Body of pancreas (tissue), 4 donors: Measurements from ENCODE around the gene SCNN1A. TPM values are rescaled to one million over a fixed set of nuclear protein-coding genes. Genes with fewer than 3 reads are reported as not detected.

Experiments
- ATAC-seq: fragments of 150-250 bp; one replicate; pipeline ENCODE4 v1.9.1; 2016
- DNase-seq, 4 donors: peaks; one replicate each; pipeline ENCODE4 v3.0.0-alpha.2; 2019
- H3K27ac ChIP-seq, 4 donors: fragments of 200-600 bp; sonication (generic); 1 replicate in 3 of 4; 2 replicates in 1 of 4; pipeline versions ENCODE4 v1.5.1 to v1.6.1; 2016 to 2019; ENCODE audit warnings: mild to moderate bottlenecking in 1 of 4, mixed read lengths in 1 of 4, moderate library complexity in 1 of 4
- H3K27me3 ChIP-seq, 2 donors: fragments of 200-600 bp; sonication (generic); one replicate each; pipeline ENCODE4 v1.6.0; 2016; ENCODE audit warnings: mild to moderate bottlenecking in 1 of 2
- H3K36me3 ChIP-seq, 2 donors: fragments of 200-600 bp; sonication (generic); replicated peaks in 1 of 2; 2 replicates each; pipeline ENCODE4 v1.5.1; 2016; ENCODE audit warnings: low read depth in 2 of 2; ENCODE audit not compliant: insufficient read depth in 1 of 2
- H3K4me1 ChIP-seq: fragments of 200-600 bp; sonication (generic); one replicate; pipeline ENCODE4 v1.6.0; 2016
- H3K4me3 ChIP-seq, 2 donors: fragments of 200-600 bp; sonication (generic); 1 replicate in 1 of 2; 2 replicates in 1 of 2; pipeline ENCODE4 v1.5.1; 2016 to 2019
- H3K9me3 ChIP-seq, 3 donors: fragments of 200-600 bp; sonication (generic); 1 replicate in 2 of 3; 2 replicates in 1 of 3; pipeline ENCODE4 v1.5.1; 2016
- CTCF ChIP-seq, 7 experiments: fragments of 450-650 bp in 4 of 7; fragments of 200-600 bp in 3 of 7; sonication (generic) in 3 of 7; IDR thresholded peaks; one replicate each; pipeline ENCODE4 v1.5.1; 2016 to 2019; ENCODE audit warnings: antibody characterized with exemption in 7 of 7
- POLR2A ChIP-seq, 3 donors: fragments of 450-650 bp; IDR thresholded peaks; one replicate each; pipeline ENCODE4 v1.6.1; 2016; ENCODE audit warnings: antibody characterized with exemption in 3 of 3, mild to moderate bottlenecking in 2 of 3
- WGBS, 2 donors: methylation state at CpG; one replicate each; pipeline ENCODE4 v1.1.5; 2017; 5-methylcytosine and 5-hydroxymethylcytosine counted together
- intact Hi-C: fragments of 100-400 bp; cut with DNase I; formaldehyde crosslinking; loops from one replicate; pipeline ENCODE4 v1.15.1; 2023
- total RNA-seq, 2 donors: library from RNA; depleted of rRNA; stranded (reverse); fragments of >200 nt; gene quantifications; one replicate each; pipeline ENCODE4 v1.1.0, GENCODE V29; 2016

Gene SCNN1A
- total RNA-seq, 2 donors from 2014 or later = 62.5 to 112 TPM

- H3K4me1 ChIP-seq = peaks cover 61% of the 10 kb centered on the region
- no peak for DNase-seq
- intact Hi-C loops = no loop called here
- no peak overlapping the region for H3K4me3 ChIP-seq
- WGBS, 2 donors = 49 to 76% methylated on average over 5 of the region's 5 CpGs
- no peak for ATAC-seq
- H3K27me3 ChIP-seq = no peaks in the 10 kb centered on the region
- no peak for TF ChIP-seq CTCF (IDR thresholded peaks at IDR 0.05)
- TF ChIP-seq POLR2A (IDR thresholded peaks at IDR 0.05) = no peak
- peak overlapping the region in 2 of 4 donors; percentile 97 to 98 for H3K27ac ChIP-seq
- H3K36me3 ChIP-seq = no peaks in the 10 kb centered on the region
- no peaks in the 10 kb centered on the region for H3K9me3 ChIP-seq
Measured at GRCh38 chr12:6343518-6343917, 31.8 kb downstream of the SCNN1A start.

- H3K9me3 ChIP-seq = no peaks in the 10 kb centered on the region
- TF ChIP-seq CTCF (IDR thresholded peaks at IDR 0.05) (no peak), POLR2A (IDR thresholded peaks at IDR 0.05) (no peak)
- DNase-seq (no peak), ATAC-seq (no peak)
- intact Hi-C loops = no loop called here
- H3K36me3 ChIP-seq = no peaks in the 10 kb centered on the region
- peak overlapping the region; percentile 88 to 98 (median 94) for H3K27ac ChIP-seq
- WGBS, 2 donors = 28 to 29% methylated on average over 7 of the region's 7 CpGs
- H3K27me3 ChIP-seq = no peaks in the 10 kb centered on the region
- no peak overlapping the region for H3K4me3 ChIP-seq
- peaks cover 62% of the 10 kb centered on the region for H3K4me1 ChIP-seq
Measured at GRCh38 chr12:6342140-6342889, 33.0 kb downstream of the SCNN1A start.

GRCh38 chr12:6341417-6342139 lies 33.8 kb downstream of the SCNN1A start, which contains the start of gene TNFRSF1A:
TSS of gene TNFRSF1A (minus strand) at chr12:6342076. CDS start at chr12:6341814, 262 bp downstream.
- Histone ChIP-seq H3K4me3 (peak within 1 kb of the TSS; percentile 68 to 90), H3K4me1 (peaks cover 62% of the 10 kb centered on the region), H3K27me3 (no peaks in the 10 kb centered on the region), H3K36me3 (no peaks in the 10 kb centered on the region), H3K27ac (peak within 1 kb of the TSS; percentile 88 to 98 (median 94)), H3K9me3 (no peaks in the 10 kb centered on the region)
- TF ChIP-seq CTCF (IDR thresholded peaks at IDR 0.05) = no peak
- TF ChIP-seq POLR2A (IDR thresholded peaks at IDR 0.05) = peak in 2 of 3 donors; percentile 63 to 73
- intact Hi-C loops = no loop called here
- WGBS, 2 donors = 0 to 1% methylated on average over 16 to 21 of the region's 21 CpGs
- ATAC-seq (peak; percentile 85), DNase-seq (peak; percentile 73 to 87 (median 80))

- DNase-seq = no peak
- intact Hi-C loops = no loop called here
- H3K27ac ChIP-seq = peak overlapping the region; percentile 88 to 98 (median 94)
- H3K9me3 ChIP-seq = no peaks in the 10 kb centered on the region
- ATAC-seq = no peak
- H3K27me3 ChIP-seq = no peaks in the 10 kb centered on the region
- peak in 1 of 3 donors; percentile 28 for TF ChIP-seq POLR2A (IDR thresholded peaks at IDR 0.05)
- TF ChIP-seq CTCF (IDR thresholded peaks at IDR 0.05) = no peak
- H3K36me3 ChIP-seq = no peaks in the 10 kb centered on the region
- WGBS, 2 donors = 0 to 1% methylated on average over 14 to 15 of the region's 15 CpGs
- peak overlapping the region; percentile 68 to 90 for H3K4me3 ChIP-seq
- H3K4me1 ChIP-seq = peaks cover 62% of the 10 kb centered on the region
Measured at GRCh38 chr12:6340745-6341416, 34.5 kb downstream of the SCNN1A start.
